ENCODE results near the gene SOD2. TPM values are rescaled to one million over a fixed set of nuclear protein-coding genes. Genes with fewer than 3 reads are reported as not detected.

Gene SOD2
- polyA plus RNA-seq, 1 of the 3 experiments (the other 2 are of a cell fraction) = 26.8 TPM

DNA sequence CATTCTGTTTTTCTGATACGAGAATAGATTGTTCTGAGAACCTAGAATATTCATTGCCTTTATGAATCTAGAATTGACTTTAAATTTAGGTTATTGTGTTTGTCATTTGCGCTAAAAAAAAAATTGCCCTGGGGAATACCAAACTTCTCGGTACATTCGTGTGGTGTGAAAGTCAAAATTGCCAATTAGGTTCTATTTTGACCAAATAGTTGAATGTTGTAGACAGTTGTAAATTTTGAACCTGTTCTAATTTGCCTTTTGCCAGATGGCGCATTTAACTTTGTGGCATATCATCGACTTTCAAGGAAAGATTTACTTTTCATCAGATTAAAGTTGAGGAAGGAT, 37.3 kb upstream of the SOD2 start:
- DNase-seq = no peak
- H3K27ac ChIP-seq (ENCODE audit: low read depth in 2 of 2, low read length in 1 of 2) = no peak overlapping the region
- peaks cover 93% of the 10 kb centered on the region for H3K79me2 ChIP-seq (ENCODE audit: insufficient read depth)
- TF ChIP-seq FOXJ3 (CRISPR knock-in tag; IDR thresholded peaks at IDR 0.05) (no peak), ELF1 (IDR thresholded peaks at IDR 0.05) (no peak), POLR2AphosphoS5 (IDR thresholded peaks at IDR 0.05; ENCODE audit: low read depth, low read length) (no peak), TEAD4 (IDR thresholded peaks at IDR 0.05; ENCODE audit: borderline replicate concordance, insufficient read depth) (no peak), USF1 (IDR thresholded peaks at IDR 0.05; ENCODE audit: borderline replicate concordance, low read depth) (no peak), MEF2A (IDR thresholded peaks at IDR 0.05; ENCODE audit: borderline replicate concordance, low read depth) (no peak)
- TF ChIP-seq, protein P1, sequence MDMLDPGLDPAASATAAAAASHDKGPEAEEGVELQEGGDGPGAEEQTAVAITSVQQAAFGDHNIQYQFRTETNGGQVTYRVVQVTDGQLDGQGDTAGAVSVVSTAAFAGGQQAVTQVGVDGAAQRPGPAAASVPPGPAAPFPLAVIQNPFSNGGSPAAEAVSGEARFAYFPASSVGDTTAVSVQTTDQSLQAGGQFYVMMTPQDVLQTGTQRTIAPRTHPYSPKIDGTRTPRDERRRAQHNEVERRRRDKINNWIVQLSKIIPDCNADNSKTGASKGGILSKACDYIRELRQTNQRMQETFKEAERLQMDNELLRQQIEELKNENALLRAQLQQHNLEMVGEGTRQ (IDR thresholded peaks at IDR 0.05; ENCODE audit: borderline replicate concordance, low read depth, low read length) = no peak
- no peaks in the 10 kb centered on the region for H3K27me3 ChIP-seq (ENCODE audit: insufficient read depth)
- no peaks in the 10 kb centered on the region for H3K9me2 ChIP-seq
- no peaks in the 10 kb centered on the region for H3F3A ChIP-seq (replicated peaks; ENCODE audit: insufficient read depth)
- H4K20me1 ChIP-seq (ENCODE audit: insufficient read depth) = peaks cover 74% of the 10 kb centered on the region
- peaks cover 0 to 2% of the 10 kb centered on the region in 2 experiments for H3K36me3 ChIP-seq (replicated peaks in 1 of 2; ENCODE audit: control insufficient read depth in 1 of 2, insufficient read depth in 2 of 2, low read length in 1 of 2)
- WGBS (ENCODE audit: low lambda C conversion rate) = 84% methylated on average over 6 of the region's 6 CpGs
- ChIA-PET CTCF (interaction anchor here (1.8 to 2.3 kb wide), 2 partner anchors 10 to 39 kb away, joined by 7 to 8 read pairs; no protein-coding TSS in a partner anchor), POLR2A (no interaction called here)
- H2AFZ ChIP-seq (ENCODE audit: low read depth) = no peak overlapping the region
- no peak overlapping the region for H3K4me3 ChIP-seq (ENCODE audit: low read depth in 2 of 2, low read length in 1 of 2)
- H3K4me1 ChIP-seq (ENCODE audit: control insufficient read depth in 1 of 2, insufficient read depth in 2 of 2, low read depth in 1 of 2, low read length in 1 of 2) = peaks cover 4 to 9% of the 10 kb centered on the region in 2 experiments; a peak in 3 of 4 replicates
- H3K9ac ChIP-seq = no peak overlapping the region
- no peaks in the 10 kb centered on the region for H3K9me3 ChIP-seq
- H3K4me2 ChIP-seq = peak overlapping the region; percentile 76; the same call in 1 of the 2 replicates

DNA sequence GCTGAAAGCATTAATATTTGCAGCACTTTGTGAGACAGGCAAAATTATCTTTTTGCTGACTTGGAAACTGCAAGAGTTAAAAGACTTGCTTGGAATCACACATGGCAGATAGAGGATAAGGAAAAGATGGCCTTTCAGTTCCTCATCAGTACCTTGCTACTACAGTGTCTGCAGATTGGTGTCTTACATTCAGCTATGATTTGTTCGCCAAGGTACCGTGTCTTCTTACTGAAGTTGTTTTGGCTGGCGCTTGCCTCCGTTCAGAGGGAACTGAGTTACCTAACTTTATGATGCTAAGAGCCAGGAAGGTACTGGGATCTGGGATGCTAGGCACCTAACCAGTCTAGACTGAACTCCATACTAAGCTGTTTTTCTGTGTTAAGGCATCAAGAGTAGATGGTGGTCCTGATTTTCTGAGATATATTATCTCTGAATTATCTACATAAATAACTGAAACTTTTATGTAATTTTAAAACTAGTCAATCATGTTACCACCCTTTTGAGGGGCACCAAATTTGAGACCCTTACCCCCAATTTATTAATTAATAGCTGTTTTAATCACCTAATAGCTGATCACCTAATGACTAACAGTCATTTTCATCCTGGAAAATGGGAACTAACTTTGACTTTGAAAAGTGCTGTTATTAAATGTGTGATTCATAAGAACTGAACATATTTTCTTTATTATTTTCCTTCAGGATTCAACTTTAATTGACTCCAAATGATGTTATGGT, 36.7 kb upstream of the SOD2 start:
- H3K4me1 ChIP-seq (ENCODE audit: control insufficient read depth in 1 of 2, insufficient read depth in 2 of 2, low read depth in 1 of 2, low read length in 1 of 2) = peaks cover 4 to 9% of the 10 kb centered on the region in 2 experiments; a peak in 3 of 4 replicates
- peaks cover 69% of the 10 kb centered on the region for H4K20me1 ChIP-seq (ENCODE audit: insufficient read depth)
- CTCF ChIA-PET = interaction anchor here (1.0 to 2.3 kb wide), 3 partner anchors 9 to 39 kb away, joined by 3 to 8 read pairs (median 7); partner anchors contain the start of gene ACAT2
- H3K27me3 ChIP-seq (ENCODE audit: insufficient read depth) = no peaks in the 10 kb centered on the region
- H3K9ac ChIP-seq = peak overlapping the region; percentile 97; the same call in 1 of the 2 replicates
- H3K27ac ChIP-seq (ENCODE audit: low read depth in 2 of 2, low read length in 1 of 2) = peak overlapping the region in 1 of 2 experiments; percentile 0; a peak in 1 of 4 replicates
- peak overlapping the region; percentile 82 to 85; a peak in 3 of 4 replicates for H3K4me3 ChIP-seq (ENCODE audit: low read depth in 2 of 2, low read length in 1 of 2)
- H2AFZ ChIP-seq (ENCODE audit: low read depth) = no peak overlapping the region
- no peaks in the 10 kb centered on the region for H3F3A ChIP-seq (replicated peaks; ENCODE audit: insufficient read depth)
- H3K4me2 ChIP-seq = peak overlapping the region; percentile 76
- 68% methylated on average over 4 of the region's 4 CpGs for WGBS (ENCODE audit: low lambda C conversion rate)
- no peaks in the 10 kb centered on the region for H3K9me3 ChIP-seq
- TF ChIP-seq FOXJ3 (CRISPR knock-in tag; IDR thresholded peaks at IDR 0.05) (no peak), RCOR1 (IDR thresholded peaks at IDR 0.05; ENCODE audit: low read length) (no peak), SMC3 (IDR thresholded peaks at IDR 0.05; ENCODE audit: low read depth, low read length) (no peak), FOXM1 (IDR thresholded peaks at IDR 0.05; ENCODE audit: low read depth) (no peak), EP300 (IDR thresholded peaks at IDR 0.05; ENCODE audit: borderline replicate concordance in 1 of 2, low read depth in 1 of 2, low read length in 1 of 2) (no peak), MEF2A (IDR thresholded peaks at IDR 0.05; ENCODE audit: borderline replicate concordance, low read depth) (no peak), EZH2phosphoT487 (IDR thresholded peaks at IDR 0.05; ENCODE audit: borderline replicate concordance, low read depth) (no peak), MXI1 (IDR thresholded peaks at IDR 0.05; ENCODE audit: low read depth, low read length) (no peak), TCF12 (IDR thresholded peaks at IDR 0.05) (no peak), TEAD4 (IDR thresholded peaks at IDR 0.05; ENCODE audit: borderline replicate concordance, insufficient read depth) (no peak), RFX5 (IDR thresholded peaks at IDR 0.05; ENCODE audit: low read length) (no peak)
- TF ChIP-seq, protein P1 (IDR thresholded peaks at IDR 0.05; ENCODE audit: borderline replicate concordance, low read depth, low read length) = no peak
- TF ChIP-seq, protein P2, sequence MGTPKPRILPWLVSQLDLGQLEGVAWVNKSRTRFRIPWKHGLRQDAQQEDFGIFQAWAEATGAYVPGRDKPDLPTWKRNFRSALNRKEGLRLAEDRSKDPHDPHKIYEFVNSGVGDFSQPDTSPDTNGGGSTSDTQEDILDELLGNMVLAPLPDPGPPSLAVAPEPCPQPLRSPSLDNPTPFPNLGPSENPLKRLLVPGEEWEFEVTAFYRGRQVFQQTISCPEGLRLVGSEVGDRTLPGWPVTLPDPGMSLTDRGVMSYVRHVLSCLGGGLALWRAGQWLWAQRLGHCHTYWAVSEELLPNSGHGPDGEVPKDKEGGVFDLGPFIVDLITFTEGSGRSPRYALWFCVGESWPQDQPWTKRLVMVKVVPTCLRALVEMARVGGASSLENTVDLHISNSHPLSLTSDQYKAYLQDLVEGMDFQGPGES (IDR thresholded peaks at IDR 0.05; ENCODE audit: low read depth, low read length) = no peak
- H3K9me2 ChIP-seq = no peaks in the 10 kb centered on the region
- POLR2A ChIA-PET = no interaction called here
- peaks cover 93% of the 10 kb centered on the region for H3K79me2 ChIP-seq (ENCODE audit: insufficient read depth)
- no peak for DNase-seq
- peaks cover 0 to 2% of the 10 kb centered on the region in 2 experiments for H3K36me3 ChIP-seq (replicated peaks in 1 of 2; ENCODE audit: control insufficient read depth in 1 of 2, insufficient read depth in 2 of 2, low read length in 1 of 2)
